ENCODE data around the gene PSIP1.

GRCh38 chr9:15421532-15421931 is 89.2 kb downstream of the PSIP1 start:
- no peak for TF ChIP-seq POLR2AphosphoS5 (IDR thresholded peaks at IDR 0.05; ENCODE audit: low read depth, low read length)
- TF ChIP-seq MAX (IDR thresholded peaks at IDR 0.05) = no peak
- TF ChIP-seq POLR2A (IDR thresholded peaks at IDR 0.05; ENCODE audit: borderline replicate concordance, extremely low read depth, insufficient read depth, insufficient read length) = no peak
- no peak for TF ChIP-seq CTCF (IDR thresholded peaks at IDR 0.05 in 2 of 3, conservative IDR thresholded peaks at IDR 0.05 in 1 of 3; ENCODE audit: borderline replicate concordance in 1 of 3, insufficient read depth in 1 of 3, low read depth in 2 of 3, low read length in 2 of 3)
- no peak for TF ChIP-seq CEBPB (IDR thresholded peaks at IDR 0.05; ENCODE audit: low read depth)
- no peak for TF ChIP-seq EZH2 (IDR thresholded peaks at IDR 0.05)
- TF ChIP-seq JUND (IDR thresholded peaks at IDR 0.05) = no peak
- no peak for TF ChIP-seq REST (IDR thresholded peaks at IDR 0.05; ENCODE audit: low read depth)
- no peak for TF ChIP-seq RAD21 (IDR thresholded peaks at IDR 0.05; ENCODE audit: low read depth)
- TF ChIP-seq YY1 (IDR thresholded peaks at IDR 0.05; ENCODE audit: extremely low read depth, insufficient replicate concordance, low read depth, low read length) = no peak
- TF ChIP-seq SRF (IDR thresholded peaks at IDR 0.05; ENCODE audit: low read depth) = no peak
- no peak for TF ChIP-seq EZH2phosphoT487 (IDR thresholded peaks at IDR 0.05; ENCODE audit: borderline replicate concordance)
- no peak for TF ChIP-seq ELF1 (IDR thresholded peaks at IDR 0.05; ENCODE audit: borderline replicate concordance, low read depth)
- no peak for TF ChIP-seq ZBTB33 (IDR thresholded peaks at IDR 0.05; ENCODE audit: extremely low read depth, insufficient replicate concordance, low read length)
